ENCODE results near the gene NOL4L.

The NOL4L gene

DNA sequence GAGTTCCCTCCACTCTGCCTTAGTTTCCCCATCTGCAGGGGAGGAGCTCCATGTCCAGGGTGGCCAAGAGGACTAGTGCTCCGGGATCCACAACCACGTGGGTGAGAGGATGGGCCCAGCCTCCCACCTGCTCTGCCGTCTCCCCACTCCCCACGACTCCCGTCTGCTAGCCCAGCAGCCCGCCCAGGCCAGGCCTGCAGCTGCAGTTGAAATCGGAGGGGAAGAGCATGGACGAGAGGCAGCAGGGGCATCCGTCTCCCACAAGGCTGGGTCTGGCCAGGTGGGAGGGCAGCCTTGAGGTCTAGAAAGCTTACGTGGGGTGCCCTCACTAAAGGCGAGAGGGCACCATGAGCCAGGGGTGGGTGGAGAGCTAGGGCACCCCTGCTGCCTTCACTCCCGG is 8.6 kb downstream of the NOL4L start:
- no peak for DNase-seq (ENCODE audit: low spot score)

- DNase-seq (ENCODE audit: low spot score) = no peak
Measured at GRCh38 chr20:32575805-32576204, 9.3 kb downstream of the NOL4L start.

GRCh38 chr20:32575227-32575581 is 9.9 kb downstream of the NOL4L start:
- no peak for DNase-seq (ENCODE audit: low spot score)

DNA sequence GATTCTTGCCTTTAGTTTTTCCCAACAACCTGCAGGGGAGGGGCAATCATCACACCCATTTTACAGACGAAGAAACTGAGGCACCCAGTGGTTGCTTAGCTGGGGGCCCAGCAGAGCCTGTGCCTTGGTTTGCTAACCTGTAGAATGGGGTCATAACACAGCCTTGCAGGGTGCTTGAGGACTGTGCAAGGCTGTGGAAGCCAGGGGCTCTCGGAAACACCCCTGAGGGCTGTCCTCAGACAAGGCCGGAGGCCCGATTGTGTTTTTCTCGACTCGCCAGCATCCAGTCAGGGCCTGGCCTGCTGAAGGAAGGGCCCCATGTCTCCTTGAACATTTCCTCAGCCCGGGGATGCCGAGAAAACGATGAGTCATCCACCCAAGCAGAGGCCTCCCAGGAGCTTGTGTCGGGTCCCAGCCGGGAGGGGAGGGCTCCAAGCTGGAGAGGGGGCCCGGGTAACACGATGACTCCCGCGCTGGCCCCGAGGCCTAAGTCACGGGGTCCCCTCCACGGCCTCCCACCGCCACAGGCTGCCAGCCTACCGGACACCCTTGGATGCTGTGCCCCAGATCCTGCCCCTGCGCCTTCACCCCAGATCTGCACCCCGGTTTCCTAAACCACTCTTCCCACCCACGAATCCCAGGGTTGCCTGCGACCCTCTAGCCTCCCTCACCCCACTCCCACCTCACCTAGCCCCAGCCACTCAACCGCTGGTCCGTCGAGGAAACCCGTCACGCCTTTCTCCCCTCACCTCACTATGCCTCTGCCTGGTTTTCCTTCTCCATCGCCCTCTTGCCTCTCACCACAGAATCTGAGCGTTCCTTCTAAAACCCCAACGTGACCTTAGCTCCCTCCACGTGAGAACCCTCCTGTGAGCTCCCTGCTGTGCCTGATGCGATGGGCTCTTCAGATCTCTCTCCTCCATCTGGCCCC is 10.6 kb downstream of the NOL4L start:
- no peak for DNase-seq (ENCODE audit: low spot score)

GRCh38 chr20:32573167-32573851 is 11.8 kb downstream of the NOL4L start:
- DNase-seq (ENCODE audit: low spot score) = no peak

DNA sequence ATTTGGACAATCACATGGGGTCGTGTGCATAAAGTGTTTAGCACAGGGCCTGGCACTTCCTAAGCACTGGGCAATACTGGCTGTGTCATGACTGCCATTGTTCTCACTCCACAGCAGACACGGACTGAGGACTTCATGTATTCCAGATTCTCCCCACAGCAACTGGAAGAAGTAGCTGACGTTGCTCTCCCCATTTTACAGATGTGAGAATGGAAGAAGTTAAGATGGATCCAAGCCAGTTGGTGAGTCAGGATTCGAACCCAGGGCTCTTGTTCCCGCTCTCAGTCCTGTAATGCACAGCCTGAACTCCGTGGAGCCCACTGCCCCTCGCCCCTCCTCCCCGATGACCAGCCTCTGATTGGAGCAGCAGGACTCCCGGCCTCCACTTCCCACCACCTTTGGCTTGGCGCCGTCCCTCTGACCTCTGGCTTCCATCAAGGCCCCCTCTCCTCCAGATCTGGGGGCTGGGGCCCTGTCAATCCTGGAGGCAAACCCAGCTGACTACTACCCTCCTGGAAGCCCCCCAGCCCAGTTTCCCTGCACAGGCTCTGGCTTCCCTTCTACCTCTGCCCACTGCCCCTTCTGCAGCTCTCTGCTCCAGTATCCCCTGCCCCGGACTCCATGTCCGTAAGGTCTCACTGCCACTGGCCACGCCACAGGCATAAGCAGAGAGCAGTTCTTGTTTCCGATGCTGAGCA is 12.7 kb downstream of the NOL4L start:
- DNase-seq (ENCODE audit: low spot score) = no peak

- DNase-seq (ENCODE audit: low spot score) = no peak
Measured at GRCh38 chr20:32571566-32571965, 13.6 kb downstream of the NOL4L start.

- no peak for DNase-seq (ENCODE audit: low spot score)
Measured at GRCh38 chr20:32570401-32571190, 14.5 kb downstream of the NOL4L start.

DNA sequence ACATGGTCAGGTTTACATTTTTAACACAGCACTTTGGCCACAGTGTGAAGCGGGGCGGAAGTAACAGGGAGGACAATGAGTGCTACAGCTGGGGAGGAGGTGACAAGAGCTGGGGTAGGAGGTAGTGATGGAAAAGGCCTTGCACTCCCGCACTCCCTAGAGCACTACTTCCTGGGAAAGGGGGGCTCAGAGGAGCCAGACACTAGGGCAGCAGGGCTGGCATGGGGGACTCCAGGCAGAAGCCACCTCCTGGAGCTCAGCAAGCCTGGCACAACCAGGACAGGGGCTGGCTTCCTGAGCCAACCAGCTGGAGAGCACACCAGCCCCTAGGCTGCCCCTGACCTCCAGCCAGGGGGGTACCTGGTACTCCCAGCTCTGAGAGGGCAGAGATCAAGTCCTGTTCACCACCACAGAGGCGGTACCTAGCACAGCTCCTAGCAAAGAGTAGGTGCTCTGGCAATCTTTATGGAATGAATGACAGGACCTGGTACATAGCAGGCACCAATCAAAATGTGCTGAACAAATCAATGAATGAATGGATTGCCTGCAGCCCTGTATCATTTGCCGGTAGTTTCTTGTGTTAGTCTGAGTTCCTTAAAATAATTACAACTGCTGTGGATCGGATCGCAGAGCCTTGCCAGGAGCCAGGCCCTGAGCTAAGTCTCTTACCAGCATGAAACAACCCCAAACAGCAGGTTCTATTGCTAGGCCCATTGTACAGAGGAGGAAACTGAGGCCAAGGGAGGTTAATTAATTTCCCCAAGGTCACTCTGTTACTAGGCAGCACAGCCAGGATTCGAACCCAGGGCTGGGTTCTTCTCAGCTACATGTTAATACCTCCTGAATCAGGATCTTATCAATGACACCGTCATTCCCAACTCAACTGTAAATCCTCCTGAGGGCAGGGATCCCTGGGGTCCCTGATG is 15.5 kb downstream of the NOL4L start:
- no peak for DNase-seq (ENCODE audit: low spot score)

DNA sequence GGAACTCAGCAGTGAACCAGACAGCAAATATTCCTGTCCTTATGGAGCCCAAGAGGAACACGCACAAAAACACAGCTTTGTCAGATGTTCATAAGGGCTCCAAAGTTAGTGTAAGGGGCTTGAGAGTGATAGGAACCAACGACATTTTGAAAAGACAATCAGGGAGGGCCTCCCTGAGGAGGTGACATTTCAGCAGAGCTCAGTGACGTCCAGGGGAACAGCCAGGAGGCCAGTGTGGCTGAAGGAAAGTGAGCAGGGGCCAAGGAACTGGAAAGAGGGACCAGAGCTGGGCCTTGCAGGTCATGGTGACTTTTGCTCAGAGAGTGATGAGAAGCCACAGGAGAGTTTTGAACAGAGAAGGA is 16.1 kb downstream of the NOL4L start:
- no peak for DNase-seq (ENCODE audit: low spot score)

DNA sequence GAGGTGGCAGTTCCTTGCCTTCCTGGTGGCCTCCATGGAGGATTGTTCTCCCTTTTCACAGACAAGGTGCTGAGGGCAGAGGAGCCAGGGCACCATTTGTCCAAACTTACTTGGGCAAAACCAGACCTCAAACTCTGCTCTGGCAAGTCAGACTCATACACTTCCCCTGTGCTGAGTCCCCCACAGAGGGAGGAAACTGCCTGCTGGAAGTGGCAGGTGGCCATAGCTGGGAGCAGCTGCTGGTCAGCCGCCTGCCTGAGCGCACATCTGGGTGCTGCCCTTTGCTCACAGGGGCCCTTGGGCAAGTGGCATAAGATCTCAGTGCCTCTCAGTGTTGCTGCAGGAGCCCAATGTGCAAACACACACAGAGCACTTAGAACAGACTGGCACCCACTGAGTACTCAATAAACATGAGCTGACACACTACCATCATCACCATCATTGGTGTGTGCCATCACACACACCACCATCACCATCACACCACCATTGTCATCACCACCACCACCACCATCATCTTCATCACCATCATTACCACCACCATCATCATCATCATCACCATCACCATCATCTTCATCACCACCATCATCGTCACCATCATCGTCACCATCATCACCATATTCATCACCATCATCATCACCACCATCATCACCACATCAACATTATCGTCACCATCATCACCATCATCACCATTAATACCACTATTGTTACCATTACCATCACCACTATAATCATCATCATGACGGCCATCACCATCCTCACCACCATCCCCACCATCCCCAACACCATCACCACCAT is 17.6 kb downstream of the NOL4L start:
- DNase-seq (ENCODE audit: low spot score) = no peak

DNA sequence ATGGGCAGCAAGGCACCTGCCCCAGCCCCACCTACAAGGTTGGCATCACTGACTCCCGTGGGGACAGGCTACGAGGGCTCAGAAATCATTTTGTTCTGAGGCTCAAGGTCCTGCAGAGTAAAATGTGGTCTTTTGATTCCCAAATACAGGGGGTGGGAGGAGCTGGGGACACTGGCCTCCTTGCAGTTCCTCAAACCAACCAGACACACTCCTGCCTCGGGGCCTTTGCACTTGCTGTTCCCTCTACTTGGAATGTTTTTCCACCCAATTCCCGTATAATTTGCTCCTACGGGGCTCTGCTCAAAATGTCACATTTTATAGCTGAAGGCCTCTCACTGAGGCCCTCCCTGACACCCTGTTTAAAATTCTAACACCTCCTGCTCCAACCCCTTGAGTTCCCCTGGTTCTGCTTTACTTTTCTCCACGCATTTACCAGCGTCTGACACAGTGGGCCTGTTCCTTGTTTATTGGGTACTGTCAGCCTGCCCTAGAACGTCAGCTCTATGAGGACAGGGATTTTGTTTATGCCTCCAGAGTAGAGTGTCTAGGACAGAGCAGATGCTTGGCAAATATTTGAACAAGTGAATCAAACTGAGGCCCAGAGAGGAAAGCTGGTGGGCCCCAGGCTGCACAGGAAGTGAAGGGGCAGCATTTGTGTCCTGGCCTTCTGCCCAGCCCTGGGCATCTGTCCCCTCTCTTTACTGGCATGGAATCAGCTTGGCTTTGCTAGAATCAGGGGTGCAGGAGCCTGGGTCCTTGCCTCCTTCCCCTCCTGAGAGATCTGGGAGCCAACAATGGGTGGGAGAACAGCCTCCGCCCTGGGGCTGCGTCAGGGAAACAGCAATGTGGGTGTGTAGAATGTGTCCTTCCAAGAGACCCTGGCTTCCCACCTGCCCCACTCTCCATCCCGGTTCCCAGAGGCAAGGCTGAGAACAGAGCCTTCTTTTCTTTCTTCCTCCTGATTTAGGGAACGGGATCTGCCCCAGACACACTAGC is 18.5 kb downstream of the NOL4L start:
- DNase-seq (ENCODE audit: low spot score) = no peak

GRCh38 chr20:32565735-32566032 is 19.4 kb downstream of the NOL4L start:
- no peak for DNase-seq (ENCODE audit: low spot score)

GRCh38 chr20:32564921-32565734 is 20.0 kb downstream of the NOL4L start:
- DNase-seq (ENCODE audit: low spot score) = no peak

- no peak for DNase-seq (ENCODE audit: low spot score)
Measured at GRCh38 chr20:32564440-32564839, 20.7 kb downstream of the NOL4L start.

- no peak for DNase-seq (ENCODE audit: low spot score)
Measured at GRCh38 chr20:32563311-32564272, 21.5 kb downstream of the NOL4L start.

DNA sequence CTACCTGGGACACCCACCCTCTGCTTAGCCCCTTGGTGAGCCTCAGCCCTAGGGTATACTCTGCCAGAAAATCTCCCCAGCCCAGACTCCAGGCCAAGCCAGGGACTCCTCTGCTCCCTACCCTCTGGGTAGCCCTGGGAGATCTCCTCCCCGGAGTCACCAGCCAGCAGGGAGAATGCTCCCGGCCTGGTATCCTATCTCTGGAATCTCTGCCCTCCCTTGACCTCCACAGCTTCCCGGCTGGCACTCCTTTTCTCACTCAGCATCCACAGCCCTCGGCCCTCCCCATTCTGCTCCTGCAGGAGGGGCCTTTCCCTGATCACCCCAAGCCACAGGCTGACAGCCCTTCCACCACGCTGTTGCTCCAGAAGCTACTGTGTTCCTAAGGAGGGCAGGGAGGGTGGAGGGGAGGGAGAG is 22.6 kb downstream of the NOL4L start:
- DNase-seq (ENCODE audit: low spot score) = no peak
